KOPT-K1 (cell line): ENCODE results near the gene ZNF284.

Experiments
- H3K27ac ChIP-seq: fragments of 200-600 bp; sonication (generic); 2 replicates; pipeline ENCODE4 v1.5.1; 2016; ENCODE audit warnings: antibody characterized with exemption, mild to moderate bottlenecking, low read depth, low read length; ENCODE audit not compliant: poor library complexity, severe bottlenecking
- H3K36me3 ChIP-seq: fragments of 200-600 bp; sonication (generic); 2 replicates; pipeline ENCODE4 v1.5.1; 2017; ENCODE audit warnings: antibody characterized with exemption, mild to moderate bottlenecking, low read length, moderate library complexity; ENCODE audit not compliant: insufficient read depth
- H3K9me3 ChIP-seq: fragments of 200-600 bp; sonication (generic); 2 replicates; pipeline ENCODE4 v1.5.1; 2017; ENCODE audit warnings: antibody characterized with exemption, low read length, mild to moderate bottlenecking; ENCODE audit not compliant: insufficient read depth, poor library complexity, severe bottlenecking

Gene ZNF284

DNA sequence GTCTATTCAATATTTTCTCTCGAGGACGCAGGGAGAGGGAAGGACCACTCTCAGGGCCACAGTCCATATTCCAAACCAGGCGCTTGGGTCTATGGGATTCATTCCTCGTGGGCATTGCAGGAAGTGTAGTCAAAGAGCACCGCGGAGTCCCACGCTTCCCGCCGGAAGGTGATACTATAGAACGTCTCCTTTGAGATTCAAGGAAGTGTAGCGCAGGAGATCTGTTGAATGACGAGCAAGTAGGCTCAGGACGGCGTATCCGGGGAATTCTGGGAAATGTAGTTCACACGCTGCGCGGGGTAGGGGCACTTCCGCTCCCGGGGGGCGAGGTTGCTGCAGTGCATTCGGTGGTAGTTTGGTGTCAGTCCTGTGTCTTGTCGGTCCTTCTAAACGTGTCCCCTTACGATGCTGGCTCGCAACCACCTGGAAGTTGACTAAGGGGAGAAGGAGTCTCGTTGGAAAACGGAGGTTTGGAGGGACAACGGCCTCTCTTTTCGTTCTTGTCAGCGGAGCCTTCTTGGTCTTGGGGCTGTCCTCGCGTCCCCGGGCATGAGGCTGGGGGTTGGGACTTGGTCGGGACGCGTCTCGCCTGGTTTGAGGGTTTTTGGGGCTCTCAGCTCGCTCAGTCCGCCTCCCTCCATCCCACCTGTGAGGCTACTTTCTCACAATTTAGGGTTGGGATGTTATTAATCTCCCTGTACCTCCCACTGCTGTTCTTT is at the start of gene ZNF284:
Gene ZNF284 (plus strand): TSS at position 336 of the 719 bp plus-strand sequence. CDS start 4,231 bp downstream, outside the sequence.
- peaks cover 20% of the 10 kb centered on the region for H3K9me3 ChIP-seq
- no peaks in the 10 kb centered on the region for H3K36me3 ChIP-seq
- peak within 1 kb of the TSS; percentile 44 for H3K27ac ChIP-seq

DNA sequence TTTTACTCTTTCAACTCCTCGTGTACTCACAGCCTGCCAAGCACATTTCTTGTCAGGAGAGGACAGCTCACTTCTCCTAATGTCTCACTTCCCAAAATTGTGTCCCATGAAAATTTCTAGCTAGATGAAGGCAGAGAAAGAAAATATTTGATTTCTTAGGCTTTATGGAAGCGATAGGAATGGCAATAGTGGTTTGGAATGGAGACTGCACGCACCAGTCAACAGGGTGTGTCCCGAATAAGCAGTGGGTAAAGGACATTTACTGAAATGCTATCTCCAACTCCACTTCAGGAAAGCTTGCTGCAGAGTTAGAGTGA is 47.1 kb upstream of the ZNF284 start:
- Histone ChIP-seq H3K36me3 (peaks cover 33% of the 10 kb centered on the region), H3K9me3 (peaks cover 23% of the 10 kb centered on the region), H3K27ac (peak overlapping the region; percentile 60)

DNA sequence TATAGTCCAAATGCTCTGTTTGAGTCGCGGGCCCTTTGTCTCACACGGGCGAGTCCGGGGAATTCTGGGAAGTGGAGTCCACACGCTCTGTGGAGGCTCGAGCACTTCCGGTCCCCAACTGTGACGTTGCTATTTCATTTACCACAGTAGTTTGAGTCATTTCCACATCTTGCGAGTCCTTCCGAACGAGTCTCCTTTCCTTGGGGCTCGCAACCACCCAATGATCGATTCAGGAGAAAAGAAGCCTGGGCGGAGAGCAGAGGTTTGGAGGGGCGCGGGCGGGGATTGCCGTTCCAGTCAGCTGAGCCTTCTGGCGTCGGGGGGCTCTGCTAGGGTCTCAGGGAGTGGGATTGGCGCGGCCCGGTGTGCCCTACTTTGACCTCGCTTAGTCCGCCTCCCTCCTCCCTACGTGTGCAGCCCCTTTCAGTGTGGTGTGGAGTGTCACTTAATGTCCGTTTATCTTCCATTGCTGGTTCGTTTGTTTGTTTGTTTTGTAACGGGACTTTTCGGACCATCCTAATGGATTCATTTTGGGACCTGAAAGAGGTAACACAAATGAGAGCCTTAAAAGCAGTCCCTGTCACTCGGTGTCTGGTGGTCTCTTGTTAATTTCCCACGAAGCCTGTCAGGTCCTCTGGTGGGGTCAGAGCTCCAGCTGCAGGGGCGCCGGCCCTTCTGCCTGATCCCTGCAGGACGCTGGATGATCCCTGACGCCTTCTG is 46.6 kb upstream of the ZNF284 start, which contains the start of gene ZNF222:
Gene ZNF222 (plus strand): TSS at position 163 of the 720 bp plus-strand sequence. CDS start 58 bp downstream, at position 221.
- H3K9me3 ChIP-seq = peaks cover 28% of the 10 kb centered on the region
- peaks cover 38% of the 10 kb centered on the region for H3K36me3 ChIP-seq
- H3K27ac ChIP-seq = peak within 1 kb of the TSS; percentile 60

DNA sequence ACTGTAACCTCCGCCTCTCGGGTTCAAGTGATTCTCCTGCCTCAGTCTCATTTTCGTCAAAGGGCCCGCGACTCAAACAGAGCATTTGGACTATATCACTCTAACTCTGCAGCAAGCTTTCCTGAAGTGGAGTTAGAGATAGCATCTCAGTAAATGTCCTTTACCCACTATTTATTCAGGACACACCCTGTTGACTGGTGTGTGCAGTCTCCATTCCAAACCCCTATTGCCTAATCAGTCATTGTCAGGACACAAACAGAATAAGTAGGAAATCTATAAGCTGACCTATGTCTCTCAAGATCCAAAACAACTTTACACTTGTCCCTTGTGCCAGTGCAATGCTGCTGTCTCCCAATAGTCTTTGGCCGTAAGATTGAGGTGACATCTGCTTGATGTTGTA is 45.3 kb upstream of the ZNF284 start:
- Histone ChIP-seq H3K9me3 (peaks cover 40% of the 10 kb centered on the region), H3K27ac (no peak overlapping the region), H3K36me3 (peaks cover 50% of the 10 kb centered on the region)

DNA sequence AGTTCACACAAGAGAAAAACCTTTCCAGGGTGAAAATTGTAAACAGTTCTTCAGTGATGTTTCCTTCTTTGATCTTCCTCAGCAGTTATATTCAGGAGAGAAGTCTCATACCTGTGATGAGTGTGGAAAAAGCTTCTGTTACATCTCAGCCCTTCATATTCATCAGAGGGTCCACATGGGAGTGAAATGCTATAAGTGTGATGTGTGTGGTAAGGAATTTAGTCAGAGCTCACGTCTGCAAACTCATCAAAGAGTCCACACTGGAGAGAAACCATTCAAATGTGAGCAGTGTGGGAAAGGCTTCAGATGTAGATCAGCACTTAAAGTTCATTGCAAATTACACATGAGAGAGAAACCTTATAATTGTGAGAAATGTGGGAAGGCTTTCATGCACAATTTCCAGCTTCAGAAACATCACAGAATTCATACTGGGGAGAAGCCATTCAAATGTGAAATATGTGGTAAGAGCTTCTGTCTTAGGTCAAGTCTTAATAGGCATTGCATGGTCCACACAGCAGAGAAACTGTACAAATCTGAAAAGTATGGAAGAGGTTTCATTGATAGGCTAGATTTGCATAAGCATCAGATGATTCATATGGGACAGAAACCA is 39.9 kb upstream of the ZNF284 start:
- peaks cover 82% of the 10 kb centered on the region for H3K9me3 ChIP-seq
- no peak overlapping the region for H3K27ac ChIP-seq
- H3K36me3 ChIP-seq = peaks cover 57% of the 10 kb centered on the region

DNA sequence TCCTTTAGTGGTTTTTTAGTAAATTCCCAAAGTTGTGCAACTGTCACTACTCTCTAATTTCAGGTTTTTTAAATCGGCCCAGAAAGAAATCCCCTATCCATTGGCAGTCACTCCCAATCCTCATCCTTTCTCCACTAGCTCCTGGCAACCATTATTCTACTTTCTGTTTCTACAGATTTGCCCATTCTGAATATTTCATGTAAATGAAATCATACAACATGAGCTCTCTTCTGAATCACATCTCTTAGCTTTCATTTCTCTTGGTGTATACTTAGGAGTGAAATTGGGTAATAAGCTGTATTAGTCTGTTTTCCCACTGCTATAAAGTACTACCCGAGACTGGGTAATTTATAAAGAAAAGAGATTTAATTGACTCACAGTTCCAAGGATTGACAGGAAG is 29.8 kb upstream of the ZNF284 start:
- Histone ChIP-seq H3K27ac (no peak overlapping the region), H3K36me3 (no peaks in the 10 kb centered on the region), H3K9me3 (peaks cover 5% of the 10 kb centered on the region)

DNA sequence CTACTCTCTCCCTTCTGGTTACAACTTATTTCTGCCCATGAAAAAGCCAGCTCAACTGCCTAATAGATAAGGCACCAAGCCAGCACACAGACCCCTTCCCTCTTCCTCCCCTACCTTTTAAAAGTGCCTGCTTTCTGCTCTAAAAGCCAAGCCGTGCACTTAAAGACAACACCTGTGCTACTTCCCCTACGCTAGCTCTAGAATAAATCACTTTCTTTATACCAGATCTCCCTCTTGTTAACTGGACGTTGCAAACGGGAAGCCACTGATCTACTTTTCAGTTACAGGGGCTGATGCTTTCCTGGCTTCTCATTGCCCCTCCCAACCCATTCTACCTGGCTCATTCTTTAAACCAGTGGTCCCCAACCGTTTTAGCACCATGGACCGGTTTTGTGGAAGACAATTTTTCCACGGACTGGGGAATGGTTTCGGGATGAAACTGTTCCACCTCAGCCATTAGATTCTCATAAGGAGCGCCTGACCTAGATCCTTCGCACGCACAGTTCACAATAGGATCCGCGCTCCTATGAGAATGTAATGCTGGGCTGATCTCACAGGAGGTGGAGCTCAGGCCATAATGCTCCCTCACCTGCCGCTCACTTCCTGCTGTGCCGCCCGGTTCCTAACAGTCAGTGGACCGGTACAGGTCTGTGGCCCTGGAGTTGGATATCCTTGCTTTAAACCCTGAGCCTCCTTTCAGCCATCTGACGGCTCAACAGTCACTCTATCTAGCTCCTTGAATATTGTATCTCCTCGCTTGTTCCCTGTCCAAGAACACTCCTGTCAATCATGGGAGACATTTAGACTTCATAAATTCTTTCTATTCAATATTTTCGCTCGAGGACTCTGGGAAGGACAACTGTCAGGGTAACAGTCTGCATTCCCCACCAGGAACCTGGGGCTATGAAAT is 21.0 kb upstream of the ZNF284 start:
- no peaks in the 10 kb centered on the region for H3K36me3 ChIP-seq
- H3K27ac ChIP-seq = no peak overlapping the region
- H3K9me3 ChIP-seq = peaks cover 29% of the 10 kb centered on the region

DNA sequence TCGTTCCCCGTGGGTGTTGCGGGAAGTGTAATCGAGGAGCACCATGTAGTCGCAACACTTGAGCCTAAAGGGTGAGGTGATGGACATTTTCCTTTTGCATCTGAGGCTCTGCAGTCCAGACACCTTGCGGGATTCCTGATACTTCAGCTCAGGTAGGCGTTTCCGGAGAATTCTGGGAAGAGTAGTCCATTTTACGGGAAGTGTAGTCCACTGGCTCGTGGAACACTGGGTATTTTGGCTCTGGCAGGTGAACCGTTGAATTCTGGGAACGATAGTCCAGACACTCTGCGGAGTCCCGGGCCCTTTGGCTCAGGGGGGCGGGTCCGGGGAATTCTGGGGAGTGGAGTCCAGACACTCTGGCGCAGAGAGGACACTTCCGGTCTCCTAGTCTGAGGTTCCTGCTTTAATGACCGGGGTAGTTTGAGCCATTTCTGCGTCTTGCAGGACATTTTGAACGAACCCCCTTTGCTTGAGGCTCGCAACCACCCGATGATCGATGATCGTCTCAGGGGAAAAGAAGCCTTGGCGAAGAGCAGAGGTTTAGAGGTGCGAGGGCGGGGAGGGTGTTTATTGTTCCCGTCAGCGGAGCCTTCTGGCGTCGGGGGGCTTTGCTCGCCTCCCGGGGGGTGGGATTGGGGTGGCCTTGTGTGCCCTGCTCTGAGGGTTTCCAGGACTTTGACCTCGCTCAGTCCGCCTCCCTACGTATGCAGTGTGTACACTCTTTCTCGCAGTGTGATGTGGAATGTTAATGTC is 20.1 kb upstream of the ZNF284 start, which contains the start of gene ZNF223:
Gene ZNF223 (plus strand): TSS at position 387 of the 753 bp plus-strand sequence. CDS start 3,141 bp downstream, outside the sequence.
- Histone ChIP-seq H3K9me3 (peaks cover 30% of the 10 kb centered on the region), H3K36me3 (no peaks in the 10 kb centered on the region), H3K27ac (no peak within 1 kb of the TSS)

DNA sequence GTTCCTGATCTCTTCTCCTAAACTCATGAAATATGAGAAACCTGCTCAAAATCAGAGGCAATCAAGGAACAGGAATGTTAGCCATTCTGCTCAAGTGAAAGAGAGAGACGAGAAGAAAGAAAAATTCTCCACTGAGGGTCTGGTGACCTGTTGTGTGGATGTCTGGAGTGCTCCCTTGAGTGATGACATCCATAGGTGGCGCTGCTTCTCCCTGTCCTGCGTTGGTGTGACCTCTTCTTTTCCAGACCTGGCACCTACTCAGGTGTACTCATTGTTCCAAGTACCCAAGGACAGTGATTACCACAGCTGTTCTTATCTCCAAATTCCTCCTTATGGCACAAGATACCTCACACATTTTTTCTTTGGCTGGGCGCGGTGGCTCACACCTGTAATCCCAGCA is 16.1 kb upstream of the ZNF284 start:
- Histone ChIP-seq H3K27ac (no peak overlapping the region), H3K36me3 (no peaks in the 10 kb centered on the region), H3K9me3 (peaks cover 34% of the 10 kb centered on the region)

DNA sequence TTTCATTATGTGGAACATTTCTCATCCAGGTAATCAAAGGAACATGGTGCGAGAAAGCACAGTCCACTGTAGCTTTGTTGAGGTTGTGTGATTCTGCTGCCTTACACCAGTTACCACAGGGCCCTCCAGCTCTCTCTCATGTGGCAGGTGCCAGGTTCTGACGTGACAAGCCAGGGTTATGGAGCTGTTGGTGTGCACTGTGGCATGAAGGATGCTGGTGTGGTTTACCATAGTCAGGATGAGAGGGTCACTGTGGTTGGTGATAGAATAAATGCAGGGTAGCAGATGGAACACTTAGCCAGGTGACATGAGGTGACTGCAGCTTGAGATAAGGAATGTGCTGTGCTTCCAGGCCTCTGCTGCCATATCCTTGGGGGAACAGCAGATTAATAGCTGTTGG is 12.7 kb upstream of the ZNF284 start:
- Histone ChIP-seq H3K9me3 (peaks cover 22% of the 10 kb centered on the region), H3K27ac (no peak overlapping the region), H3K36me3 (no peaks in the 10 kb centered on the region)

DNA sequence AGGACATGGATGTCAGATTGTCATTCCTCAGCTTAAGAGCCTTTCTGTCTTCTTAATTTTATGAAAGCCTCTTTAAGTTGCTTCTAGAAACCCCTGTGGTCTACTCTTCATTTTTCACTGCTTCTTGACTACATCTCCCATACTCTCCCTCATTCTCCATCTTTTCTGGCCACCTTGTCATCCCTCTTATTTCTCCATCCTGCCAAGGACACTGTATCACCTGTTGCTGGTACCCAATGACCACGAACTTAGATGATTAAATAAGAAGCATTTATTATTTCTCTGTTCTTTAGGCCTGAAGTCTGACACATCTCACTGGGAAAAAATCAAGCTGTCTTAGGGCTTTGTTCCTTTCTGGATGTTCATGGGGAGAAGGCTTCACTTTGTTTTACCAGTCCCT is 10.9 kb upstream of the ZNF284 start:
- peaks cover 23% of the 10 kb centered on the region for H3K9me3 ChIP-seq
- no peaks in the 10 kb centered on the region for H3K36me3 ChIP-seq

DNA sequence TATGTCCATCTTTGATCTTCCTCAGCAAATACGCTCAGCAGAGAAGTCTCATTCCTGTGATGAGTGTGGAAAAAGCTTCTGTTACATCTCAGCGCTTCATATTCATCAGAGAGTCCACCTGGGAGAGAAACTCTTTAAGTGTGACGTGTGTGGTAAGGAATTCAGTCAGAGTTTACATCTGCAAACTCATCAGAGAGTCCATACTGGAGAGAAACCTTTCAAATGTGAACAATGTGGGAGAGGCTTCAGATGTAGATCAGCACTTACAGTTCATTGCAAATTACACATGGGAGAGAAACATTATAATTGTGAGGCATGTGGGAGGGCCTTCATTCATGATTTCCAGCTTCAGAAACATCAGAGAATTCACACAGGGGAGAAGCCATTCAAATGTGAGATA is 5.7 kb upstream of the ZNF284 start:
- no peak overlapping the region for H3K27ac ChIP-seq
- peaks cover 48% of the 10 kb centered on the region for H3K9me3 ChIP-seq
- H3K36me3 ChIP-seq = no peaks in the 10 kb centered on the region

More for the DNA sequence above, 10.9 kb upstream of the ZNF284 start:
- no peak overlapping the region for H3K27ac ChIP-seq

DNA sequence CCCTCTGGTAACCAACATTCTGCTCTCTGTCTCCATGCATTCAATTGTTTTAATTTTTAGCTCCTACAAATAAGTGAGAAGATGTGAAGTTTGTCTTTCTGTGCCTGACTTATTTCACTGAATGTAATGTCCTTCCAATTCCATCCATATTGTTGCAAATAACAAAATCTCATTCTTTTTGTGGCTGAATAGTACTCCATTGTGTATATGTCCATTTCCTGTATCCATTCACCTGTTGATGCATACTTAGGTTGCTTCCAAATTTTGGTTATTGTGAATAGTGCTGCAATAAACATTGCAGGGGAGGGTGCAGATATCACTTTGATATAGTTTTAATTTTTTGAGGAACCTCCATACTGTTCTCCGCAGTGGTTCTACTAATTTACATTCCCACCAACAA is 2.5 kb upstream of the ZNF284 start:
- Histone ChIP-seq H3K36me3 (no peaks in the 10 kb centered on the region), H3K9me3 (peaks cover 43% of the 10 kb centered on the region), H3K27ac (no peak overlapping the region)
